HFF-Myc (cell line): Measurements from ENCODE around the gene CABLES2.
"Not testable (repeated sequence)": the region's sequence is repeated elsewhere in the genome, so short reads cannot be mapped to it uniquely, and the experiment has no call there.

Experiments used
- DNase-seq: peaks from one replicate; pipeline ENCODE4 v3.0.0-alpha.2; 2011; ENCODE audit warnings: low read depth; ENCODE audit errors: extremely low read depth
- H3K4me3 ChIP-seq: replicated peaks from 2 replicates; pipeline ENCODE4 v1.5.1; 2011; ENCODE audit warnings: low read depth, mild to moderate bottlenecking, control low read depth, low read length
- CTCF ChIP-seq: IDR thresholded peaks from 2 replicates; pipeline ENCODE4 v1.5.1; 2012; ENCODE audit warnings: mild to moderate bottlenecking, low read depth, low read length, control low read depth; ENCODE audit errors: missing control alignments

CABLES2 gene

GRCh38 chr20:62377615-62378178, 29.4 kb downstream of the CABLES2 start:
- no peak for TF ChIP-seq CTCF
- H3K4me3 ChIP-seq, result no peak overlapping the region
- DNase-seq, result no peak

GRCh38 chr20:62377064-62377461, 30.0 kb downstream of the CABLES2 start:
- DNase-seq, result no peak
- H3K4me3 ChIP-seq, result no peak overlapping the region
- no peak for TF ChIP-seq CTCF

- DNase-seq, result no peak
- H3K4me3 ChIP-seq, result no peak overlapping the region
- peak; percentile 17 for TF ChIP-seq CTCF
Measured at GRCh38 chr20:62376112-62377063, 30.7 kb downstream of the CABLES2 start.

DNA sequence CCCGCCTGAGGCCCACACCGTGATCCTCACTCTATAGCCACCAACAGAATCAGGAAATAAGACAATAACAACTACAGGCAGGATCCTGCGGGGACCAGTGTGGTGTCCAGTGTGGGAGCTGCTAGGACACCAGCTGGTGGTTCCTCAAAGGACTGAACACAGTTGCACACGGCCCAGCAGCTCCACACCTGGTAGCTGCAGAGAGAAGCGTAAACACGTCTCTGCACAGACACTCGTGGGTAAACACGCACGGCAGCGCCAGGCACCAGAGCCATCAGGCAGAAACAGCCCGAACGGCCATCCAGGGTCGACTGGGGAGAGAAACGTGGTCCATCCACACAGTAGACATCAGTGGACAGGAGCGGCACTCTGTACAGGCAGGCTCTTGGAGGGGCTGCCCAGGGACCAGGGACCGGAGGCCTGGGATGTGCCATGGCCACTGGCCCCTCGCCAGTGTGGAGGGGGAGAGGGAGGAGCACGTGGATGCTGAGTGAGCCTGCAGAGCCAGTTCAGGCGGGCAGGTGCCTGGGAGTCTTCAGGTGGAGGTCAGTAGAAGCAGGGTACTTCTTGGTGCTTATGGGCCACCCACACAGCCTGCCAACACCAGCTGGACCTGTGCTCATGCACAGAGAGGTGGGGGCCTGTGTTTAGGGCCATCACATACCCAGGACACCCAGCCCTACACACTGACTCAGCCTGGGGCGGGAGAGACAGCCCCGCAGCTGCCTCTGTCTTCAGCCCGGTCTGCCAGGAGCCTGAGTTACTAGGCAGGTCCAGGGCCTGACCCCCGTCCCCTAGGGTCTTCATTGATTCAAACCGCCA, 32.5 kb downstream of the CABLES2 start:
- no peak for DNase-seq
- no peak for TF ChIP-seq CTCF
- H3K4me3 ChIP-seq, result no peak overlapping the region

GRCh38 chr20:62373631-62374179, 33.4 kb downstream of the CABLES2 start:
- not testable (repeated sequence) for H3K4me3 ChIP-seq, DNase-seq

GRCh38 chr20:62372042-62372993, 34.8 kb downstream of the CABLES2 start:
- H3K4me3 ChIP-seq, result no peak overlapping the region
- TF ChIP-seq CTCF, result no peak
- no peak for DNase-seq
